GM11168 (cell line): ENCODE results near the gene RNF113A.
"Not testable (repeated sequence)": the region's sequence is repeated elsewhere in the genome, so short reads cannot be mapped to it uniquely, and the experiment has no call there.

ENCODE experiments used
- in situ Hi-C: fragments of 300-500 bp; cut with MboI; formaldehyde crosslinking; loops from one replicate; pipeline ENCODE4 v1.12.0; 2022; ENCODE audit warnings: low sequenced_read_pairs; ENCODE audit not compliant: unreplicated experiment

Gene RNF113A

DNA sequence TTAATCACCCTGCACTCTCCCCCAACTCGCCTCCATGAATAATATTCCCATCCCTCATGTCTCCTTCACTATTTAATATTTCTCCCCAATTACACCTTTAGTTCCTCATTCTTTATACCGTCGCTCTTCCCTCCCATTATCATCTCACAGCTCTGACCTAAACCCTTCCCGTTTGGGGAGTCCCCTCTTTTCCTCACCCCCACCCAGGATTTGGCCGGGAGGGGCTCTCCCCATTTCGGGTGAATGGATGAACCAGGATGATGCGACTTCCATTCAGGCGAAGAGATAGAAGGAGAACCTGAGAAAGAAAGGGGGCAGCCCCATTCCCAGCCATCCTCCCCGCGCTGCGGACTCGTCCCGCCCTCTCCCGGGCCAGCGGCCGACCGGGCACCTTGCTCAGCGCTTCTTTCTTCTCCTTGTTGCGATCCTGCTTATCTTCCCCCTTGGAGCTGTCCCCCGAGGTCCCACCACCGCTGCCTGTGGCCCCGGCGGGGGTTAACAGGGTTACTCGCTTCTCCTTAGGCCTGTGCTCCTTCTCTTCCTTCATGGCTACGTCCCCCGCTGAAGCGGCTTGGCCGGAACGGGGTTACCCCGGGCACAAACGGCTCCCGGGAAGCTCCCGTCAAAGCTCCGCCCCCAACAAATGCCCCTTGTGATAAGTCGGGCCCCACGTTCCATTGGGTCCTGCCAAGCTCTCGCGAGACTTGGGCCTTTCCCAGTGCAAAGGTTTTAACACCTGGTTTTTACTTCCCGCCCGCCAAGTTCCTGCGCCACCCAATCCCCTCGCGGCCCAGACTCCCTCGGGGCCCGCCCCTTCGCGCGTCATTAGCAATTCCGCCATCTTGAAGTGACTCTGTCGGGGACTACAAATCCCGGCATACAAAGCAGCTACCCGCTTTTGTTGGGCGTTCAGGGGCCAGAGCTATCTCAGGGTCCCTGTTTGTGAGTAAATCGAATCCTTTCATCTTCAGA is 18.9 kb downstream of the RNF113A start, which contains the start of gene UPF3B:
UPF3B (minus strand) TSS at position 582 of the 972 bp plus-strand sequence; CDS start at position 547, 35 bp downstream.
- in situ Hi-C loops = no loop called here

- in situ Hi-C loops = no loop called here
Observed at GRCh38 chrX:119833905-119834304, 37.6 kb downstream of the RNF113A start.

DNA sequence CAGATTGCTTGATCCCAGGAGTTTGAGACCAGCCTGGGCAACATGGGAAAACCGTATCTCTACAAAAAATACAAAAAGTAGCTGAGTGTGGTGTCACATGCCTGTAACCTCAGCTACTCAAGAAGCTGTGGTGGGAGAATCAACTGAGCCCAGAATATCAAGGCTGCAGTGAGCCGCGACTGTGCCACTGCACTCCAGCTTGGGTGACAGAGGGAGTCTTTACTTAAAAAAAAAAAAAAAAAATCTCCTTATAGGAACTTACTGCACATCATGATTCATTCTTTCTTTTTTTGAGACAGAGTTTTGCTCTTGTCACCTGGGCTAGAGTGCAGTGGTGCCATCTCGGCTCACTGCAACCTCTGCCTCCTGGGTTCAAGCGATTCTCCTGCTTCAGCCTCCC is 43.1 kb downstream of the RNF113A start:
- in situ Hi-C loops = no loop called here

- in situ Hi-C loops = no loop called here
Observed at GRCh38 chrX:119826399-119826959, 45.1 kb downstream of the RNF113A start.

DNA sequence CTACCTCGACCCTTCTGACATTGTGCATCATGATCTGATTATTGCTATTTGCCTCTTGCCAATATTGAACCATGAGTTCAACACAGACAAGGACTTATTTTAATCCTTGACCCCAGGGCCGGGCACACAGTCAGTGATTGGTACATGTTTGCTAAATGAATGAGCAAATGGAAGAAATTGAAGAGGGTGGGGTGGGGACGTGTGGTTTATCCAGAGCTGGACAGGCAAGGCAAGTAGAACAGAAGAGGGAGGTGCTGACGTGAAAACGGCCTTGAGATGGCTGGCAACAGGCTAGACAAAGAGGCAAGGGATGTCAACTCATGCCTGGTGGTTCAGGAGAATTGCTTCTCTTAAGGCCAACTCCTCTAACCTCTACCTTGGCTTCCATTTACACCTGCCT is 47.3 kb downstream of the RNF113A start:
- in situ Hi-C loops = not testable (repeated sequence)

DNA sequence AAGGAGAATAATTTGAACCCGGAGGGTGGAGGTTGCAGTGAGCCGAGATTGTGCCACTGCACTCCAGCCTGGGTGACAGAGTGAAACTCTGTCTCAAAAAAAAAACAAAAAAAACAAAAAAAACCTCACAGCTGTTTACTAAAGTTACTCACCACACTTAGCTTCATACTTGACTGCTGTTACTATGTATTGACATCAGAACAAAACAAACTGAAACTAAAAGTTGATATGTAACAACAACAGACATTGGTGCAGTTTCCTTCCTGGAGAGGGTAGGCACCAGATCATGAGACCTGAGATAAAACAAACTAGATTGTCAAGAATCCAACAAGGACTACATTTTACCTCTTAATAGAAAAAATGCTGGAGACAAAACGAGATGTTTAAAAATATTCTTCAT is 49.8 kb downstream of the RNF113A start:
- in situ Hi-C loops = not testable (repeated sequence)
